GM12878 (cell line): ENCODE results near the gene UBE3D. TPM values are rescaled to one million over a fixed set of nuclear protein-coding genes. Genes with fewer than 3 reads are reported as not detected.

ENCODE experiments used
- ATAC-seq: fragments of 200-7000 bp; cut with Tn5 transposase; 3 replicates; pipeline ENCODE4 v1.9.1; 2020; ENCODE audit warnings: mild to moderate bottlenecking, moderate library complexity
- BruUV-seq: library from RNA; stranded (reverse); fragments of 400-500 nt; replicated peaks from 2 replicates; lab custom pipeline; 2021; lab: Mats Ljungman, UMichigan
- CTCF ChIA-PET: fragments of 300-600 bp; sonication (Branson Sonifier 250); formaldehyde crosslinking; extraction: SDS; loops from one replicate; lab custom pipeline; 2021; ENCODE audit warnings: inconsistent platforms; lab: Yijun Ruan, JAX
- POLR2A ChIA-PET: fragments of 350-600 bp; formaldehyde crosslinking; extraction: SDS; loops from one replicate; lab custom pipeline; 2021; ENCODE audit warnings: inconsistent platforms; lab: Charles Lee
- RAD21 ChIA-PET: fragments of 300-600 bp; sonication (Branson Sonifier 250); formaldehyde crosslinking; loops from one replicate; lab custom pipeline; 2023; ENCODE audit warnings: antibody characterized with exemption; ENCODE audit not compliant: unreplicated experiment; lab: Charles Lee
- SMC1A ChIA-PET: fragments of 300-600 bp; sonication (Branson Sonifier 250); formaldehyde crosslinking; loops from one replicate; lab custom pipeline; 2023; ENCODE audit not compliant: unreplicated experiment, uncharacterized antibody; lab: Charles Lee
- DNase-seq: peaks from one replicate; pipeline ENCODE4 v3.0.0-alpha.2; 2011; ENCODE audit warnings: low read depth, low spot score
- FAIRE-seq: peaks from 3 replicates; lab custom pipeline; 2011; peaks lifted over from hg19 to GRCh38; lab: Jason Lieb, UNC
- H2AFZ ChIP-seq: 2 replicates; pipeline ENCODE4 v1.6.0; 2011; ENCODE audit warnings: low read depth, low read length, control low read depth; ENCODE audit not compliant: control insufficient read depth
- H3K27ac ChIP-seq: 2 replicates; pipeline ENCODE4 v1.5.1; 2011; ENCODE audit warnings: control low read depth; ENCODE audit not compliant: control insufficient read depth, insufficient read depth
- H3K27me3 ChIP-seq, 2 experiments: replicated peaks in 1 of 2; 2 replicates each; pipeline versions ENCODE4 v1.6.0 to v1.6.1; 2011; ENCODE audit warnings: low read length in 1 of 2; ENCODE audit not compliant: control insufficient read depth in 2 of 2, insufficient read depth in 2 of 2
- H3K36me3 ChIP-seq, 2 experiments: 2 replicates each; pipeline ENCODE4 v1.5.1; 2011; ENCODE audit warnings: low read length in 1 of 2; ENCODE audit not compliant: control insufficient read depth in 2 of 2, insufficient read depth in 2 of 2
- H3K4me1 ChIP-seq: 2 replicates; pipeline ENCODE4 v1.6.1; 2011; ENCODE audit warnings: mild to moderate bottlenecking, low read length, moderate library complexity, mixed read lengths; ENCODE audit not compliant: control insufficient read depth, insufficient read depth
- H3K4me2 ChIP-seq: 2 replicates; pipeline ENCODE4 v1.6.0; 2011; ENCODE audit warnings: control low read depth; ENCODE audit not compliant: control insufficient read depth, insufficient read depth
- H3K4me3 ChIP-seq: fragments of 200-600 bp; sonication (generic); 2 replicates; pipeline ENCODE4 v1.5.1; 2016
- H3K79me2 ChIP-seq: 2 replicates; pipeline ENCODE4 v1.6.0; 2011; ENCODE audit warnings: low read length; ENCODE audit not compliant: control insufficient read depth, insufficient read depth
- H3K9ac ChIP-seq: 2 replicates; pipeline ENCODE4 v1.8.0; 2011; ENCODE audit warnings: low read length, control low read depth, mixed read lengths; ENCODE audit not compliant: control insufficient read depth, insufficient read depth
- H3K9me3 ChIP-seq: replicated peaks from 3 replicates; pipeline ENCODE4 v1.5.1; 2011; ENCODE audit warnings: mild to moderate bottlenecking, low read length; ENCODE audit not compliant: control insufficient read depth, insufficient read depth
- H4K20me1 ChIP-seq: 2 replicates; pipeline ENCODE4 v1.6.0; 2011; ENCODE audit not compliant: control insufficient read depth, insufficient read depth
- BHLHE40 ChIP-seq, 2 experiments: fragments of 450-650 bp in 1 of 2; IDR thresholded peaks; 2 replicates each; pipeline ENCODE4 v1.6.1; 2011 to 2017; ENCODE audit warnings: low read depth in 2 of 2, borderline replicate concordance in 1 of 2, improper control_type of control experiment in 1 of 2, low read length in 1 of 2, mild to moderate bottlenecking in 1 of 2
- BMI1 ChIP-seq: fragments of 450-650 bp; IDR thresholded peaks from 2 replicates; pipeline ENCODE4 v1.6.1; 2016; ENCODE audit warnings: mild to moderate bottlenecking, moderate library complexity, borderline replicate concordance
- BRCA1 ChIP-seq: IDR thresholded peaks from 2 replicates; pipeline ENCODE4 v1.6.1; 2011; ENCODE audit warnings: low read depth, low read length, improper control_type of control experiment
- CHD4 ChIP-seq: fragments of 200-600 bp; sonication (generic); IDR thresholded peaks from 2 replicates; pipeline ENCODE4 v1.6.1; 2016; ENCODE audit warnings: mild to moderate bottlenecking
- CREM ChIP-seq: IDR thresholded peaks from 2 replicates; pipeline ENCODE4 v1.6.1; 2014; ENCODE audit warnings: antibody characterized with exemption, low read depth
- EP300 ChIP-seq, 2 experiments: fragments of 150-350 bp in 1 of 2; IDR thresholded peaks; 2 replicates each; pipeline ENCODE4 v1.6.1; 2011 to 2012; ENCODE audit warnings: low read depth in 2 of 2, low read length in 2 of 2, borderline replicate concordance in 1 of 2, improper control_type of control experiment in 1 of 2, inconsistent platforms in 1 of 2; ENCODE audit not compliant: control insufficient read depth in 1 of 2
- FOS ChIP-seq: IDR thresholded peaks from 3 replicates; pipeline ENCODE4 v1.6.1; 2011; ENCODE audit warnings: borderline replicate concordance; ENCODE audit not compliant: insufficient read length; ENCODE audit errors: extremely low read depth
- GABPA ChIP-seq: IDR thresholded peaks from 2 replicates; pipeline ENCODE4 v1.6.1; 2014; ENCODE audit warnings: antibody characterized with exemption, low read depth, mild to moderate bottlenecking, inconsistent platforms
- GATAD2B ChIP-seq: fragments of 450-650 bp; conservative IDR thresholded peaks from 2 replicates; pipeline ENCODE4 v1.6.1; 2017; ENCODE audit warnings: low read depth, mild to moderate bottlenecking, moderate library complexity
- MTA3 ChIP-seq: IDR thresholded peaks from 2 replicates; pipeline ENCODE4 v1.6.1; 2012; ENCODE audit warnings: low read length, inconsistent platforms, borderline replicate concordance
- SIX5 ChIP-seq: IDR thresholded peaks from 2 replicates; pipeline ENCODE4 v1.6.1; 2011; ENCODE audit warnings: mild to moderate bottlenecking, low read depth, low read length, moderate library complexity; ENCODE audit not compliant: severe bottlenecking
- SMAD5 ChIP-seq: IDR thresholded peaks from 2 replicates; pipeline ENCODE4 v1.6.1; 2016; ENCODE audit warnings: antibody characterized with exemption, low read depth
- SREBF1 ChIP-seq: IDR thresholded peaks from 2 replicates; pipeline ENCODE4 v1.6.1; 2012; ENCODE audit warnings: mild to moderate bottlenecking, low read length
- WGBS: methylation state at CpG from one replicate; pipeline ENCODE4 v1.1.6; 2016; ENCODE audit warnings: low lambda C conversion rate; ENCODE audit not compliant: insufficient replicate concordance, insufficient coverage; ENCODE audit errors: missing lambda C conversion rate; 5-methylcytosine and 5-hydroxymethylcytosine counted together
- in situ Hi-C: fragments of 300-500 bp; cut with MboI; formaldehyde crosslinking; loops from 9 replicates; pipeline ENCODE4 v1.14.3; 2018; ENCODE audit warnings: mixed read lengths
- intact Hi-C: fragments of 100-400 bp; cut with micrococcal nuclease; formaldehyde crosslinking; loops from one replicate; pipeline ENCODE4 v1.14.2; 2022; ENCODE audit not compliant: unreplicated experiment
- polyA plus RNA-seq, 11 experiments: library from polyadenylated mRNA; depleted of rRNA in 4 of 11; unstranded in 6 of 11; stranded (reverse) in 5 of 11; fragments of >200 nt; fragmentation: Nextera tagmentation in 4 of 11; fragmentation: Illumina TruSeq in 1 of 11; extraction: Ambion mirVana in 4 of 11; extraction: Trizol in 1 of 11; gene quantifications; 1 replicate in 1 of 11; 2 replicates in 10 of 11; pipeline versions ENCODE4 v1.2.1 to v1.2.3, GENCODE V29; 2011 to 2016; ENCODE audit warnings: inconsistent platforms in 2 of 11, missing spikeins in 2 of 11, low read depth in 1 of 11
- total RNA-seq, 4 experiments: library from RNA; depleted of rRNA in 3 of 4; stranded (reverse); fragments of >200 nt in 3 of 4; fragmentation: Illumina TruSeq in 1 of 4; extraction: Trizol in 1 of 4; gene quantifications; 2 replicates each; pipeline versions ENCODE4 v1.2.1 to v1.2.3, GENCODE V29; 2013 to 2021
- TF ChIP-seq, protein P1 (sequence below): IDR thresholded peaks from 2 replicates; pipeline ENCODE4 v1.6.1; 2012; ENCODE audit warnings: mild to moderate bottlenecking, low read depth, low read length
- TF ChIP-seq, protein P2 (sequence below): IDR thresholded peaks from 2 replicates; pipeline ENCODE4 v1.6.1; 2011; ENCODE audit warnings: low read depth, mild to moderate bottlenecking, low read length, moderate library complexity, borderline replicate concordance; ENCODE audit errors: extremely low read depth

The UBE3D gene
- total and polyA plus RNA-seq, 10 of the 15 experiments (the other 5 are each of a cell fraction or from before 2014, with no cell fraction given): 4.3 to 9.0 (median 7.5) TPM

DNA sequence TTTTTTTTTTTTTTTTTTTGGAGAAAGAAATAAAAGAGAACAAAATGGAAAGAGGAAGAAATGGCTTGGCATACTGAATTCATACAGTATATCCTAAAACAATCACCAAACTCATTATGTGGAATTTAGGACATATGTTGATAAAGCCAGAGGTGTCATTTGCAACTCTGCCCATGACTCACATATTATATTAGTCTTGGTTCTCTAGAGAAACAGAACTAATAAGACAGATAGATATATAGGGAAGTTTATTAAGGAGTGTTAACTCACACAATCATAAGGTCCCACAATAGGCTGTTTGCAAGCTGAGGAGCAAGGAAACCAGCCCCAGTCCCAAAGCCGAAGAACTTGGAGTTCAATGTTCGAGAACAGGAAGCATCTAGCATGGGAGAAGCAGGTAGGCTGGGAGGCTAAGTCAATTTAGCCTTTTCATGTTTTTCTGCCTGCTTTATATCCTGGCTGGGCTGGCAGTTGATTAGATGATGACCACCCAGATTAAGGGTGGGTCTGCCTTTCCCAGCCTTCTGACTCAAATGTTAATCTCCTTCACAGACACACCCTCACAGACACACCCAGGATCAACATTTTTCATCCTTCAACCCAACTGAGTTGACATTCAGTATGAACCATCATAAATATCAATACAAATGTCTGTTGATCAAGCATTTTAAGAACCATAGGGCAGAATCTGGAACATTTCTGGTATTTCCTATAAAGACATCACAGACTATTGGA lies 102.3 kb downstream of the UBE3D start:
- FAIRE-seq: peak; percentile 47
- no peak overlapping the region for H3K4me3 ChIP-seq
- intact Hi-C loops: no loop called here
- ChIA-PET RAD21 (no interaction called here), SMC1A (interaction anchor here (1.4 kb wide), 1 partner anchor 10 kb away, joined by 4 read pairs; no protein-coding TSS in a partner anchor), POLR2A (no interaction called here), CTCF (no interaction called here)
- H3K9ac ChIP-seq: no peak overlapping the region
- H2AFZ ChIP-seq: no peak overlapping the region
- ATAC-seq: no peak
- DNase-seq: no peak
- no peak overlapping the region for H3K27ac ChIP-seq
- no peaks in the 10 kb centered on the region for H3K4me1 ChIP-seq
- H3K79me2 ChIP-seq: no peaks in the 10 kb centered on the region
- H3K9me3 ChIP-seq: no peaks in the 10 kb centered on the region
- in situ Hi-C loops: no loop called here
- no peaks in the 10 kb centered on the region for H3K36me3 ChIP-seq
- no peak overlapping the region for H3K4me2 ChIP-seq
- H4K20me1 ChIP-seq: no peaks in the 10 kb centered on the region
- TF ChIP-seq BRCA1 (no peak), BMI1 (no peak), MTA3 (no peak), FOS (no peak), SIX5 (no peak), SREBF1 (no peak), BHLHE40 (IDR thresholded peaks at IDR 0.05; ENCODE audit: borderline replicate concordance in 1 of 2, low read depth in 2 of 2, low read length in 1 of 2) (no peak), CREM (no peak), EP300 (IDR thresholded peaks at IDR 0.05; ENCODE audit: borderline replicate concordance in 1 of 2, control insufficient read depth in 1 of 2, low read depth in 2 of 2, low read length in 2 of 2) (no peak), SMAD5 (no peak), CHD4 (no peak), GABPA (no peak), GATAD2B (no peak)
- TF ChIP-seq, protein P1, sequence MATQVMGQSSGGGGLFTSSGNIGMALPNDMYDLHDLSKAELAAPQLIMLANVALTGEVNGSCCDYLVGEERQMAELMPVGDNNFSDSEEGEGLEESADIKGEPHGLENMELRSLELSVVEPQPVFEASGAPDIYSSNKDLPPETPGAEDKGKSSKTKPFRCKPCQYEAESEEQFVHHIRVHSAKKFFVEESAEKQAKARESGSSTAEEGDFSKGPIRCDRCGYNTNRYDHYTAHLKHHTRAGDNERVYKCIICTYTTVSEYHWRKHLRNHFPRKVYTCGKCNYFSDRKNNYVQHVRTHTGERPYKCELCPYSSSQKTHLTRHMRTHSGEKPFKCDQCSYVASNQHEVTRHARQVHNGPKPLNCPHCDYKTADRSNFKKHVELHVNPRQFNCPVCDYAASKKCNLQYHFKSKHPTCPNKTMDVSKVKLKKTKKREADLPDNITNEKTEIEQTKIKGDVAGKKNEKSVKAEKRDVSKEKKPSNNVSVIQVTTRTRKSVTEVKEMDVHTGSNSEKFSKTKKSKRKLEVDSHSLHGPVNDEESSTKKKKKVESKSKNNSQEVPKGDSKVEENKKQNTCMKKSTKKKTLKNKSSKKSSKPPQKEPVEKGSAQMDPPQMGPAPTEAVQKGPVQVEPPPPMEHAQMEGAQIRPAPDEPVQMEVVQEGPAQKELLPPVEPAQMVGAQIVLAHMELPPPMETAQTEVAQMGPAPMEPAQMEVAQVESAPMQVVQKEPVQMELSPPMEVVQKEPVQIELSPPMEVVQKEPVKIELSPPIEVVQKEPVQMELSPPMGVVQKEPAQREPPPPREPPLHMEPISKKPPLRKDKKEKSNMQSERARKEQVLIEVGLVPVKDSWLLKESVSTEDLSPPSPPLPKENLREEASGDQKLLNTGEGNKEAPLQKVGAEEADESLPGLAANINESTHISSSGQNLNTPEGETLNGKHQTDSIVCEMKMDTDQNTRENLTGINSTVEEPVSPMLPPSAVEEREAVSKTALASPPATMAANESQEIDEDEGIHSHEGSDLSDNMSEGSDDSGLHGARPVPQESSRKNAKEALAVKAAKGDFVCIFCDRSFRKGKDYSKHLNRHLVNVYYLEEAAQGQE: no peak
- TF ChIP-seq, protein P2, sequence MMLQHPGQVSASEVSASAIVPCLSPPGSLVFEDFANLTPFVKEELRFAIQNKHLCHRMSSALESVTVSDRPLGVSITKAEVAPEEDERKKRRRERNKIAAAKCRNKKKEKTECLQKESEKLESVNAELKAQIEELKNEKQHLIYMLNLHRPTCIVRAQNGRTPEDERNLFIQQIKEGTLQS: no peak
- H3K27me3 ChIP-seq: no peaks in the 10 kb centered on the region
- 90% methylated on average over 2 of the region's 2 CpGs for WGBS
- no TSS peak for BruUV-seq
